ENCODE measurements around the gene CENPX.

Gene CENPX

GRCh38 chr17:82055023-82055964, 32.6 kb upstream of the CENPX start:
- no peak for DNase-seq

GRCh38 chr17:82054351-82055022, 31.8 kb upstream of the CENPX start:
- no peak for DNase-seq

GRCh38 chr17:82053556-82054263, 31.0 kb upstream of the CENPX start:
- DNase-seq: no peak

GRCh38 chr17:82053130-82053529, 30.5 kb upstream of the CENPX start:
- no peak for DNase-seq

GRCh38 chr17:82052638-82053059, 30.0 kb upstream of the CENPX start:
- no peak for DNase-seq

- DNase-seq: peak; percentile 53 to 58
Measured at GRCh38 chr17:82051776-82052637, 29.3 kb upstream of the CENPX start, which contains the start of the genes GPS1 and RFNG. Gene GPS1 (plus strand): TSS chr17:82051898. CDS start chr17:82051932, 34 bp downstream. Gene RFNG (minus strand): TSS chr17:82051811. CDS start chr17:82051766, 45 bp downstream.

- DNase-seq: no peak
Measured at GRCh38 chr17:82050761-82051641, 28.3 kb upstream of the CENPX start.

- DNase-seq: no peak
Measured at GRCh38 chr17:82050152-82050760, 27.6 kb upstream of the CENPX start.

- no peak for DNase-seq
Measured at GRCh38 chr17:82049521-82049971, 26.9 kb upstream of the CENPX start.

- DNase-seq: no peak
Measured at GRCh38 chr17:82049106-82049505, 26.4 kb upstream of the CENPX start.

GRCh38 chr17:82048571-82048971, 25.9 kb upstream of the CENPX start:
- no peak for DNase-seq

- DNase-seq: no peak
Measured at GRCh38 chr17:82047914-82048570, 25.4 kb upstream of the CENPX start.

- DNase-seq: no peak
Measured at GRCh38 chr17:82047379-82047778, 24.7 kb upstream of the CENPX start.

GRCh38 chr17:82046903-82047302, 24.2 kb upstream of the CENPX start:
- no peak for DNase-seq

- DNase-seq: no peak
Measured at GRCh38 chr17:82045936-82046484, 23.3 kb upstream of the CENPX start.

GRCh38 chr17:82043507-82043906, 20.8 kb upstream of the CENPX start:
- no peak for DNase-seq

GRCh38 chr17:82042649-82043048, 20.0 kb upstream of the CENPX start:
- no peak for DNase-seq

GRCh38 chr17:82041144-82041814, 18.6 kb upstream of the CENPX start:
- no peak for DNase-seq

- no peak for DNase-seq
Measured at GRCh38 chr17:82039695-82040299, 17.1 kb upstream of the CENPX start.
